Esophagus squamous epithelium (tissue), 5 donors: ENCODE measurements around the gene HIPK4. TPM values are rescaled to one million over a fixed set of nuclear protein-coding genes. Genes with fewer than 3 reads are reported as not detected.
"Not testable (repeated sequence)": the region's sequence is repeated elsewhere in the genome, so short reads cannot be mapped to it uniquely, and the experiment has no call there.

Source experiments
- DNase-seq: peaks from one replicate; lab custom pipeline; 2025; lab: John Stamatoyannopoulos, UW
- H3K27ac ChIP-seq, 4 donors: fragments of 200-600 bp; sonication (generic); one replicate each; pipeline ENCODE4 v1.5.1; 2016 to 2019; ENCODE audit warnings: mild to moderate bottlenecking in 1 of 4
- H3K27me3 ChIP-seq, 4 donors: fragments of 200-600 bp; sonication (generic); 1 replicate in 3 of 4; 2 replicates in 1 of 4; pipeline versions ENCODE4 v1.5.1 to v1.6.0; 2017 to 2021; ENCODE audit warnings: antibody characterized with exemption in 1 of 4
- H3K36me3 ChIP-seq, 3 donors: fragments of 200-600 bp; sonication (generic); one replicate each; pipeline ENCODE4 v1.5.1; 2016 to 2019
- H3K4me1 ChIP-seq, 3 donors: fragments of 200-600 bp; sonication (generic); one replicate each; pipeline ENCODE4 v1.5.1; 2017 to 2019
- H3K4me3 ChIP-seq, 4 donors: fragments of 200-600 bp; sonication (generic); 1 replicate in 3 of 4; 2 replicates in 1 of 4; pipeline ENCODE4 v1.5.1; 2016 to 2019; ENCODE audit warnings: mild to moderate bottlenecking in 2 of 4, moderate library complexity in 1 of 4
- H3K9me3 ChIP-seq, 3 donors: fragments of 200-600 bp; sonication (generic); one replicate each; pipeline ENCODE4 v1.5.1; 2016 to 2019
- POLR2A ChIP-seq, 4 donors: fragments of 450-650 bp; IDR thresholded peaks; one replicate each; pipeline ENCODE4 v1.6.1; 2017; ENCODE audit warnings: antibody characterized with exemption in 4 of 4, mild to moderate bottlenecking in 4 of 4, moderate library complexity in 3 of 4
- WGBS, 2 donors: methylation state at CpG; one replicate each; pipeline ENCODE4 v1.1.5; 2018; 5-methylcytosine and 5-hydroxymethylcytosine counted together
- intact Hi-C: fragments of 100-400 bp; cut with DNase I; formaldehyde crosslinking; loops from one replicate; pipeline ENCODE4 v1.15.0; 2022
- total RNA-seq, 4 donors: library from RNA; depleted of rRNA; stranded (reverse); fragments of >200 nt; gene quantifications; one replicate each; pipeline ENCODE4 v1.1.0, GENCODE V29; 2016
- TF ChIP-seq, protein P1 (sequence below), 6 experiments: fragments of 450-650 bp in 4 of 6; fragments of 200-600 bp in 2 of 6; sonication (generic) in 2 of 6; IDR thresholded peaks; one replicate each; pipeline ENCODE4 v1.5.1; 2016 to 2019; ENCODE audit warnings: antibody characterized with exemption in 6 of 6, mild to moderate bottlenecking in 4 of 6, moderate library complexity in 4 of 6
- donor health status: DM: yes; HTN: yes; CAD: no.

The HIPK4 gene
- total RNA-seq, 4 donors from 2014 or later = 0.19 TPM; not detected in 3

GRCh38 chr19:40410030-40410389 lies 20.0 kb upstream of the HIPK4 start:
- TF ChIP-seq POLR2A (IDR thresholded peaks at IDR 0.05) = no peak
- TF ChIP-seq, protein P1, sequence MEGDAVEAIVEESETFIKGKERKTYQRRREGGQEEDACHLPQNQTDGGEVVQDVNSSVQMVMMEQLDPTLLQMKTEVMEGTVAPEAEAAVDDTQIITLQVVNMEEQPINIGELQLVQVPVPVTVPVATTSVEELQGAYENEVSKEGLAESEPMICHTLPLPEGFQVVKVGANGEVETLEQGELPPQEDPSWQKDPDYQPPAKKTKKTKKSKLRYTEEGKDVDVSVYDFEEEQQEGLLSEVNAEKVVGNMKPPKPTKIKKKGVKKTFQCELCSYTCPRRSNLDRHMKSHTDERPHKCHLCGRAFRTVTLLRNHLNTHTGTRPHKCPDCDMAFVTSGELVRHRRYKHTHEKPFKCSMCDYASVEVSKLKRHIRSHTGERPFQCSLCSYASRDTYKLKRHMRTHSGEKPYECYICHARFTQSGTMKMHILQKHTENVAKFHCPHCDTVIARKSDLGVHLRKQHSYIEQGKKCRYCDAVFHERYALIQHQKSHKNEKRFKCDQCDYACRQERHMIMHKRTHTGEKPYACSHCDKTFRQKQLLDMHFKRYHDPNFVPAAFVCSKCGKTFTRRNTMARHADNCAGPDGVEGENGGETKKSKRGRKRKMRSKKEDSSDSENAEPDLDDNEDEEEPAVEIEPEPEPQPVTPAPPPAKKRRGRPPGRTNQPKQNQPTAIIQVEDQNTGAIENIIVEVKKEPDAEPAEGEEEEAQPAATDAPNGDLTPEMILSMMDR (IDR thresholded peaks at IDR 0.05) = no peak
- no peak for DNase-seq
- Histone ChIP-seq H3K4me1 (peaks cover 0 to 38% (median 12%) of the 10 kb centered on the region in 3 donors), H3K36me3 (no peaks in the 10 kb centered on the region), H3K27me3 (peaks cover 0 to 9% (median 0%) of the 10 kb centered on the region in 4 donors), H3K27ac (peak overlapping the region in 1 of 4 donors; percentile 34), H3K9me3 (no peaks in the 10 kb centered on the region), H3K4me3 (no peak overlapping the region)
- WGBS, 2 donors = 73 to 80% methylated on average over 6 of the region's 9 CpGs
- intact Hi-C loops = no loop called here

DNA sequence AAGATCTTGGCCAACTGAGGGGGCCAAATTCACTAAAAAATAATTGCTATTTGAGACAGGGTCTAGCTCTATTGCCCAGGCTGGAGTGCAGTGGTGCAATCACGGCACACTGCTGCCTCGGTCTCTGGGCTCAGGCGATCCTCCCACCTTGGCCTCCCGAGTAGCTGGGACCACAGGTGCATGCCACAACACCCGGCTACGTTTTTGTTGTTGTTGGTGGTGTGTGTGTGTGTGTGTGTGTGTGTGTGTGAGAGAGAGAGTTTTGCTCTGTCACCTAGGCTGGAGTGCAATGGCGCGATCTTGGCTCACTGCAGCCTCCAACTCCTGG lies 18.6 kb upstream of the HIPK4 start:
- WGBS, 2 donors = 84% methylated on average over 8 of the region's 8 CpGs; no CpG with 5 or more reads in 1 of the 2 donors
- H3K36me3 ChIP-seq = not testable (repeated sequence)

GRCh38 chr19:40407714-40408597 lies 18.0 kb upstream of the HIPK4 start:
- no peak overlapping the region for H3K27ac ChIP-seq
- 60 to 79% methylated on average over 8 to 9 of the region's 22 CpGs for WGBS, 2 donors

More for the DNA sequence above, 18.6 kb upstream of the HIPK4 start:
- H3K27ac ChIP-seq, H3K4me3 ChIP-seq, intact Hi-C loops, DNase-seq, H3K27me3 ChIP-seq, H3K9me3 ChIP-seq: not testable (repeated sequence)
- H3K4me1 ChIP-seq = peaks cover 9 to 41% (median 12%) of the 10 kb centered on the region in 3 donors

GRCh38 chr19:40403262-40403984 lies 13.4 kb upstream of the HIPK4 start:
- Histone ChIP-seq H3K27me3 (no peaks in the 10 kb centered on the region), H3K4me1 (peaks cover 0 to 34% (median 12%) of the 10 kb centered on the region in 3 donors), H3K9me3 (no peaks in the 10 kb centered on the region), H3K27ac (peak overlapping the region; percentile 80 to 91 (median 88)), H3K4me3 (peak overlapping the region; percentile 45 to 72 (median 62)), H3K36me3 (no peaks in the 10 kb centered on the region)
- WGBS, 2 donors = 0 to 3% methylated on average over 5 to 9 of the region's 41 CpGs
- TF ChIP-seq, protein P1 (IDR thresholded peaks at IDR 0.05) = no peak
- TF ChIP-seq POLR2A (IDR thresholded peaks at IDR 0.05) = peak in 1 of 4 donors; percentile 21
- DNase-seq = peak; percentile 63
- intact Hi-C loops = no loop called here

More at GRCh38 chr19:40407714-40408597, 18.0 kb upstream of the HIPK4 start:
- TF ChIP-seq, protein P1 (IDR thresholded peaks at IDR 0.05) = no peak
- TF ChIP-seq POLR2A (IDR thresholded peaks at IDR 0.05) = no peak
- no peaks in the 10 kb centered on the region for H3K36me3 ChIP-seq
- H3K4me3 ChIP-seq = no peak overlapping the region
- intact Hi-C loops = no loop called here
- H3K27me3 ChIP-seq = peaks cover 0 to 6% (median 0%) of the 10 kb centered on the region in 4 donors
- no peak for DNase-seq
- peaks cover 9 to 42% (median 12%) of the 10 kb centered on the region in 3 donors for H3K4me1 ChIP-seq
- no peaks in the 10 kb centered on the region for H3K9me3 ChIP-seq

GRCh38 chr19:40400559-40400958 lies 10.6 kb upstream of the HIPK4 start:
- no peak overlapping the region for H3K4me3 ChIP-seq
- H3K36me3 ChIP-seq = peaks cover 0 to 7% (median 0%) of the 10 kb centered on the region in 3 donors
- TF ChIP-seq, protein P1 (IDR thresholded peaks at IDR 0.05) = no peak
- no peak for TF ChIP-seq POLR2A (IDR thresholded peaks at IDR 0.05)
- H3K9me3 ChIP-seq = no peaks in the 10 kb centered on the region
- DNase-seq = no peak
- H3K4me1 ChIP-seq = peaks cover 0 to 32% (median 12%) of the 10 kb centered on the region in 3 donors
- H3K27me3 ChIP-seq = no peaks in the 10 kb centered on the region
- no peak overlapping the region for H3K27ac ChIP-seq
- intact Hi-C loops = no loop called here
- WGBS, 2 donors = 54 to 57% methylated on average over 2 to 3 of the region's 3 CpGs
